Heart left ventricle (tissue), 13 donors: ENCODE measurements around the gene KATNAL1.

Source experiments
- CTCF ChIP-seq, 12 donors: fragments of 200-600 bp; sonication (generic) in 4 of 12; IDR thresholded peaks; one replicate each; pipeline versions ENCODE4 v1.5.0 to v1.8.0; 2018 to 2022; ENCODE audit warnings: antibody characterized with exemption in 12 of 12, mild to moderate bottlenecking in 5 of 12
- POLR2A ChIP-seq, 2 donors: fragments of 450-650 bp; IDR thresholded peaks; one replicate each; pipeline ENCODE4 v1.6.1; 2017; ENCODE audit warnings: antibody characterized with exemption in 2 of 2, mild to moderate bottlenecking in 2 of 2, moderate library complexity in 2 of 2
- donor health status: ischemic (EF 13 %, LVEDD 7.1; RV severe dilation, severe dysfunction).
- donor health status: DM: no; HTN: yes; CAD: no.
- donor health status: DM: no; HTN: no; CAD: no.
- donor health status: ischemic (EF 25% LVEDD 6.9; RV normal size, moderate dysfunction).
- donor health status: ischemic (EF 25% LVEDD 5.7; RV mildly dilated, moderate dysfunction).
- donor health status: ischemic (EF 35%, LVEDD 5.7; RV mildly dilated, moderate dysfunction).
- donor health status: nonischemic (EF 11% LVEDD 7.7; RV severe dilation, severe dysfunction).
- donor health status: DM: yes; HTN: yes; CAD: no.
- donor health status: PGD.
- donor health status: ischemic (EF 29% LVEDD 5.4; RV normal size, mild dysfunction).
- donor health status: nonischemic (EF 23%, LVEDD 6.1; RV moderate dilation, normal function).

GRCh38 chr13:30165071-30165470 lies 142.3 kb downstream of the KATNAL1 start:
- TF ChIP-seq CTCF (IDR thresholded peaks at IDR 0.05) (no peak), POLR2A (IDR thresholded peaks at IDR 0.05) (no peak)
